A549 (cell line): ENCODE data around the gene PARVB. TPM values are rescaled to one million over a fixed set of nuclear protein-coding genes. Genes with fewer than 3 reads are reported as not detected.
A peak's percentile ranks its signal among the peaks of the same experiment; 100 is the strongest.

Experiments used
- ATAC-seq, 2 experiments: fragments of 200-7000 bp in 1 of 2; fragments of >200 bp in 1 of 2; cut with Nextera tagmentation in 1 of 2; cut with Tn5 transposase in 1 of 2; 3 replicates each; pipeline versions ENCODE4 v1.8.0 to v1.9.1; 2018 to 2020; ENCODE audit warnings: mild to moderate bottlenecking in 1 of 2, moderate library complexity in 1 of 2
- CTCF ChIA-PET: fragments of 300-600 bp; sonication (Branson Sonifier 250); formaldehyde crosslinking; extraction: SDS; loops from one replicate; lab custom pipeline; 2021; ENCODE audit warnings: antibody characterized with exemption, inconsistent platforms; lab: Yijun Ruan, JAX
- POLR2A ChIA-PET: fragments of 350-600 bp; formaldehyde crosslinking; extraction: SDS; loops from one replicate; lab custom pipeline; 2021; ENCODE audit warnings: antibody characterized with exemption, inconsistent platforms; lab: Yijun Ruan, JAX
- DNase-seq, 2 experiments: peaks; one replicate each; pipeline versions ENCODE4 v3.0.0 to v3.0.0-alpha.2; 2011 to 2016; ENCODE audit warnings: low read depth in 1 of 2, low spot score in 1 of 2
- FAIRE-seq: peaks from 2 replicates; lab custom pipeline; 2011; peaks lifted over from hg19 to GRCh38; lab: Jason Lieb, UNC
- H3K27ac ChIP-seq, 2 experiments: fragments of >200 bp; sonication (Bioruptor Twin); formaldehyde crosslinking; 3 replicates each; pipeline ENCODE4 v1.5.1; 2016 to 2017
- H3K4me1 ChIP-seq: fragments of >200 bp; sonication (Bioruptor Twin); formaldehyde crosslinking; 3 replicates; pipeline ENCODE4 v1.6.1; 2016
- H3K4me2 ChIP-seq: fragments of >200 bp; sonication (Bioruptor Twin); formaldehyde crosslinking; 3 replicates; pipeline ENCODE4 v1.6.1; 2016
- H3K4me3 ChIP-seq: fragments of >200 bp; sonication (Bioruptor Twin); formaldehyde crosslinking; 3 replicates; pipeline ENCODE4 v1.5.1; 2016
- H3K9me3 ChIP-seq: fragments of >200 bp; sonication (Bioruptor Twin); formaldehyde crosslinking; 3 replicates; pipeline ENCODE4 v1.6.1; 2016
- CBX2 ChIP-seq: fragments of 200-600 bp; sonication (generic); IDR thresholded peaks from 2 replicates; pipeline ENCODE4 v1.6.1; 2016; ENCODE audit warnings: low read depth, mild to moderate bottlenecking, borderline replicate concordance
- CEBPB ChIP-seq, 2 experiments: fragments of >200 bp in 1 of 2; sonication (Bioruptor Twin) in 1 of 2; formaldehyde crosslinking in 1 of 2; IDR thresholded peaks; 2 replicates each; pipeline ENCODE4 v1.6.1; 2012 to 2016
- CHD4 ChIP-seq: fragments of 200-600 bp; sonication (generic); IDR thresholded peaks from 2 replicates; pipeline ENCODE4 v1.6.1; 2016; ENCODE audit warnings: antibody characterized with exemption, mild to moderate bottlenecking, borderline replicate concordance
- E2F6 ChIP-seq: IDR thresholded peaks from 2 replicates; pipeline ENCODE4 v1.6.1; 2012; ENCODE audit warnings: low read depth, borderline replicate concordance
- EHF ChIP-seq: fragments of 250-450 bp; sonication (Bioruptor Pico); IDR thresholded peaks from 2 replicates; pipeline ENCODE4 v1.5.0; 2020; ENCODE audit warnings: mild to moderate bottlenecking
- EHMT2 ChIP-seq: fragments of 200-600 bp; sonication (generic); IDR thresholded peaks from 2 replicates; pipeline ENCODE4 v1.6.1; 2016; ENCODE audit warnings: antibody characterized with exemption, low read depth, mild to moderate bottlenecking, moderate library complexity
- FOSB ChIP-seq: fragments of 250-450 bp; sonication (Bioruptor Pico); IDR thresholded peaks from 2 replicates; pipeline ENCODE4 v1.5.0; 2020; ENCODE audit warnings: mild to moderate bottlenecking, moderate library complexity
- FOSL2 ChIP-seq, 2 experiments: fragments of 450-650 bp in 1 of 2; fragments of >200 bp in 1 of 2; sonication (Bioruptor Twin) in 1 of 2; formaldehyde crosslinking; IDR thresholded peaks; 2 replicates each; pipeline versions ENCODE4 v1.5.0 to v1.6.1; 2016 to 2020; ENCODE audit warnings: mild to moderate bottlenecking in 1 of 2, moderate library complexity in 1 of 2
- FOXS1 ChIP-seq: fragments of 250-450 bp; sonication (Bioruptor Pico); IDR thresholded peaks from 2 replicates; pipeline ENCODE4 v1.5.0; 2020; ENCODE audit warnings: mild to moderate bottlenecking, moderate library complexity
- GATA3 ChIP-seq: IDR thresholded peaks from 2 replicates; pipeline ENCODE4 v1.6.1; 2012; ENCODE audit warnings: borderline replicate concordance
- HDAC2 ChIP-seq: fragments of 200-600 bp; sonication (generic); IDR thresholded peaks from 2 replicates; pipeline ENCODE4 v1.6.1; 2016
- HEYL ChIP-seq: fragments of 250-450 bp; sonication (Bioruptor Pico); IDR thresholded peaks from 2 replicates; pipeline ENCODE4 v1.8.0; 2021; ENCODE audit warnings: mild to moderate bottlenecking, moderate library complexity
- HMGXB4 ChIP-seq: fragments of 250-450 bp; sonication (Bioruptor Pico); IDR thresholded peaks from 2 replicates; pipeline ENCODE4 v1.5.0; 2021; ENCODE audit warnings: mild to moderate bottlenecking, moderate library complexity, borderline replicate concordance
- HOXA7 ChIP-seq: fragments of 250-450 bp; sonication (Bioruptor Pico); IDR thresholded peaks from 2 replicates; pipeline ENCODE4 v1.5.0; 2020; ENCODE audit warnings: mild to moderate bottlenecking, moderate library complexity
- KDM1A ChIP-seq: fragments of 200-600 bp; sonication (generic); IDR thresholded peaks from 2 replicates; pipeline ENCODE4 v1.6.1; 2016; ENCODE audit warnings: low read depth, mild to moderate bottlenecking
- KDM5A ChIP-seq: fragments of 200-600 bp; sonication (generic); IDR thresholded peaks from 2 replicates; pipeline ENCODE4 v1.6.1; 2016; ENCODE audit warnings: antibody characterized with exemption, mild to moderate bottlenecking
- MAZ ChIP-seq: fragments of 150-350 bp; IDR thresholded peaks from 2 replicates; pipeline ENCODE4 v1.6.1; 2014; ENCODE audit warnings: antibody characterized with exemption, low read depth, low read length, borderline replicate concordance
- NFE2L2 ChIP-seq: fragments of 150-350 bp; conservative IDR thresholded peaks from 2 replicates; pipeline ENCODE4 v1.6.1; 2014; ENCODE audit warnings: low read length
- PHF8 ChIP-seq: fragments of 200-600 bp; sonication (generic); IDR thresholded peaks from 2 replicates; pipeline ENCODE4 v1.6.1; 2016; ENCODE audit warnings: low read depth, mild to moderate bottlenecking, antibody characterized with exemption, moderate library complexity, borderline replicate concordance
- RNF2 ChIP-seq: fragments of 200-600 bp; sonication (generic); IDR thresholded peaks from 2 replicates; pipeline ENCODE4 v1.6.1; 2016; ENCODE audit warnings: low read depth, mild to moderate bottlenecking, antibody characterized with exemption, moderate library complexity, borderline replicate concordance
- SMC3 ChIP-seq: fragments of >200 bp; sonication (Bioruptor Twin); formaldehyde crosslinking; IDR thresholded peaks from 3 replicates; pipeline ENCODE4 v1.6.1; 2018; ENCODE audit warnings: inconsistent platforms
- SREBF2 ChIP-seq: fragments of 450-650 bp; IDR thresholded peaks from 2 replicates; pipeline ENCODE4 v1.6.1; 2014; ENCODE audit warnings: mild to moderate bottlenecking, moderate library complexity
- ZC3H11A ChIP-seq: fragments of 450-650 bp; IDR thresholded peaks from 2 replicates; pipeline ENCODE4 v1.6.1; 2014; ENCODE audit warnings: antibody characterized with exemption, mild to moderate bottlenecking
- ZFP36 ChIP-seq: fragments of 450-650 bp; IDR thresholded peaks from 2 replicates; pipeline ENCODE4 v1.6.1; 2014; ENCODE audit warnings: borderline replicate concordance; ENCODE audit not compliant: partially characterized antibody
- ZNF302 ChIP-seq: fragments of 250-450 bp; sonication (Bioruptor Pico); IDR thresholded peaks from 2 replicates; pipeline ENCODE4 v1.9.0; 2021; ENCODE audit warnings: inconsistent platforms, mild to moderate bottlenecking, moderate library complexity
- ZSCAN20 ChIP-seq: fragments of 250-450 bp; sonication (Bioruptor Pico); IDR thresholded peaks from 2 replicates; pipeline ENCODE4 v1.8.0; 2022; ENCODE audit warnings: mild to moderate bottlenecking, moderate library complexity
- WGBS: methylation state at CpG from one replicate; pipeline ENCODE4 v1.1.6; 2017; ENCODE audit errors: missing lambda C conversion rate; 5-methylcytosine and 5-hydroxymethylcytosine counted together
- polyA plus RNA-seq, 4 experiments: library from polyadenylated mRNA; depleted of rRNA in 3 of 4; stranded (reverse); fragments of >200 nt; fragmentation: RNase III in 1 of 4; extraction: RNeasy Plus Mini Kit Qiagen cat#74134 plus additional on column Dnase treatment in 1 of 4; gene quantifications; 2 replicates in 3 of 4; 3 replicates in 1 of 4; pipeline ENCODE4 v1.2.3, GENCODE V29; 2011 to 2017
- TF ChIP-seq, protein P1 (sequence below): fragments of 450-650 bp; IDR thresholded peaks from 2 replicates; pipeline ENCODE4 v1.6.1; 2014; ENCODE audit warnings: antibody characterized with exemption
- TF ChIP-seq, protein P2 (sequence below): IDR thresholded peaks from 2 replicates; pipeline ENCODE4 v1.6.1; 2012
- TF ChIP-seq, protein P3 (sequence below): fragments of >200 bp; sonication (Bioruptor Twin); formaldehyde crosslinking; IDR thresholded peaks from 3 replicates; pipeline ENCODE4 v1.5.1; 2016

The PARVB gene
- polyA plus RNA-seq, 2 of the 4 experiments (the other 2 are of a cell fraction) = 28.3 to 33.5 TPM

- peak overlapping the region; percentile 41 to 100; a peak in 5 of 6 replicates for H3K27ac ChIP-seq
- FAIRE-seq = no peak
- TF ChIP-seq ZC3H11A (no peak), ZFP36 (no peak), RNF2 (no peak), HMGXB4 (CRISPR knock-in tag) (no peak), EHF (CRISPR knock-in tag) (no peak)
- TF ChIP-seq, all 56 proteins: peak for 0
- WGBS = 90% methylated on average over 8 of the region's 8 CpGs
- DNase-seq (no peak), ATAC-seq (no peak)
- ChIA-PET CTCF (interaction anchor here (1.1 to 5.2 kb wide), 4 partner anchors 28 to 605 kb away, joined by 3 to 24 read pairs (median 5); no protein-coding TSS in a partner anchor), POLR2A (no interaction called here)
- Histone ChIP-seq H3K9me3 (no peaks in the 10 kb centered on the region), H3K4me1 (peaks cover 35% of the 10 kb centered on the region), H3K4me2 (peak overlapping the region; percentile 93), H3K4me3 (no peak overlapping the region)
Observed at GRCh38 chr22:44020981-44021380, 3.1 kb upstream of the PARVB start.

DNA sequence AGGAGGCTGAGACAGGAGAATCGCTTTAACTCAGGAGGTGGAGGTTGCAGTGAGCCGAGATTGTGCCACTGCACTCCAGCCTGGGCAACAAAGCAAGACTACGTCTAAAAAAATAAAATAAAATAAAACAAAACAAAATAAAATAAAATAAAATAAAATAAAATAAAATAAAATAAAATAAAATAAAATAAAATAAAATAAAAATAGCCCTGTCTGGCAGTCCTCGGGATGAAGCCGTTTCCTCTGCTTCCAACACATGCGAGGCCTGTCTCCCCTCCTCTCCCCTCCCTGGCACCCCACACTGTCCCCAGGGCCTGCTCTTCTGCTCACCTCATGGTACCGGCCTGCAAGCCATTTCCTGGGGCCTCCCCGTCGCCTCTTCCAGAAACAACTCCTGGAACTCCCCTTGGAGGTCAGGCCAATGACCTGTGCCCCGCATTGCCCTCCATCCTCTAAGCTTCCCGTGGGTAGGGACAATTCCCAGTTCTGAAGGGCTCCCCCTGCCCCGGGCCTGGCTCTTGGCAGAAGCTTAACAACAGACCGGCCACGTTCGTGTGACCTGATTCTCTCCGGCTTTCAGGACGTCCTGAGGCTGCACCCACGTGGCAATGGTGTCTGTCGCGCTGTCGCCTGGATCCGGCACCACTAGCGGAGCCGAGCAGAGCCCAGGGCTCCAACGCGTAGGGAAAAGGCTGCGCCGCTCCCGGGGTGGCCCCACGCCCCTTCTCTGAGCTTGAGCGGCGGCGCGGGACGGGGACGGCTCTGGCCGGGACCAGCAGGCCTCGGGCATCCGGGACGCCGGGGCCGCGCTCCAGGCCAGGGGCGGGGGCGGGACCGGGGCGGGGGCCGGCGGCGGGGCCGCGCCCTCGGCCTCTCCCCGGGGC lies 456 bp upstream of the PARVB start:
- POLR2A ChIA-PET = interaction anchor here (1.1 kb wide), 1 partner anchor 14 kb away, joined by 4 read pairs; no protein-coding TSS in a partner anchor
- Histone ChIP-seq H3K4me2 (peak overlapping the region; percentile 93), H3K4me3 (peak overlapping the region; percentile 95), H3K4me1 (peaks cover 35% of the 10 kb centered on the region), H3K9me3 (no peaks in the 10 kb centered on the region), H3K27ac (peak overlapping the region; percentile 98 to 100)
- peak; percentile 80 to 84 for ATAC-seq
- CTCF ChIA-PET = interaction anchor here (0.6 to 3.0 kb wide), 3 partner anchors 31 to 160 kb away, joined by 3 to 11 read pairs (median 6); no protein-coding TSS in a partner anchor
- DNase-seq = peak in 1 of 2 experiments; percentile 51
- FAIRE-seq = no peak
- whole genome bisulfite sequencing = 29% methylated on average over 15 of the region's 54 CpGs
- no peak for TF ChIP-seq EHMT2
- no peak for TF ChIP-seq ZC3H11A
- no peak for TF ChIP-seq RNF2
- TF ChIP-seq CHD4 = no peak
- TF ChIP-seq KDM5A = no peak
- TF ChIP-seq NFE2L2 = no peak
- peak; percentile 72 for TF ChIP-seq PHF8
- no peak for TF ChIP-seq MAZ
- TF ChIP-seq, protein P1, sequence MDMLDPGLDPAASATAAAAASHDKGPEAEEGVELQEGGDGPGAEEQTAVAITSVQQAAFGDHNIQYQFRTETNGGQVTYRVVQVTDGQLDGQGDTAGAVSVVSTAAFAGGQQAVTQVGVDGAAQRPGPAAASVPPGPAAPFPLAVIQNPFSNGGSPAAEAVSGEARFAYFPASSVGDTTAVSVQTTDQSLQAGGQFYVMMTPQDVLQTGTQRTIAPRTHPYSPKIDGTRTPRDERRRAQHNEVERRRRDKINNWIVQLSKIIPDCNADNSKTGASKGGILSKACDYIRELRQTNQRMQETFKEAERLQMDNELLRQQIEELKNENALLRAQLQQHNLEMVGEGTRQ = 0 out of 2 replicates have a peak, but pooled peaks have one; percentile 18
- TF ChIP-seq HEYL (CRISPR knock-in tag) = no peak
- TF ChIP-seq HOXA7 = no peak
- TF ChIP-seq ZNF302 = no peak
- TF ChIP-seq CEBPB (IDR thresholded peaks at IDR 0.05) = no peak
- TF ChIP-seq FOXS1 (CRISPR knock-in tag) = no peak
- TF ChIP-seq, protein P2, sequence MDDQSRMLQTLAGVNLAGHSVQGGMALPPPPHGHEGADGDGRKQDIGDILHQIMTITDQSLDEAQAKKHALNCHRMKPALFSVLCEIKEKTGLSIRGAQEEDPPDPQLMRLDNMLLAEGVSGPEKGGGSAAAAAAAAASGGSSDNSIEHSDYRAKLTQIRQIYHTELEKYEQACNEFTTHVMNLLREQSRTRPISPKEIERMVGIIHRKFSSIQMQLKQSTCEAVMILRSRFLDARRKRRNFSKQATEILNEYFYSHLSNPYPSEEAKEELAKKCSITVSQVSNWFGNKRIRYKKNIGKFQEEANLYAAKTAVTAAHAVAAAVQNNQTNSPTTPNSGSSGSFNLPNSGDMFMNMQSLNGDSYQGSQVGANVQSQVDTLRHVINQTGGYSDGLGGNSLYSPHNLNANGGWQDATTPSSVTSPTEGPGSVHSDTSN = no peak
- TF ChIP-seq CBX2 = no peak
- no peak for TF ChIP-seq FOSL2 (IDR thresholded peaks at IDR 0.05)
- TF ChIP-seq FOSL2 (CRISPR knock-in tag; IDR thresholded peaks at IDR 0.05) = no peak
- TF ChIP-seq KDM1A = no peak
- TF ChIP-seq GATA3 = no peak
- no peak for TF ChIP-seq SREBF2
- TF ChIP-seq, protein P3, sequence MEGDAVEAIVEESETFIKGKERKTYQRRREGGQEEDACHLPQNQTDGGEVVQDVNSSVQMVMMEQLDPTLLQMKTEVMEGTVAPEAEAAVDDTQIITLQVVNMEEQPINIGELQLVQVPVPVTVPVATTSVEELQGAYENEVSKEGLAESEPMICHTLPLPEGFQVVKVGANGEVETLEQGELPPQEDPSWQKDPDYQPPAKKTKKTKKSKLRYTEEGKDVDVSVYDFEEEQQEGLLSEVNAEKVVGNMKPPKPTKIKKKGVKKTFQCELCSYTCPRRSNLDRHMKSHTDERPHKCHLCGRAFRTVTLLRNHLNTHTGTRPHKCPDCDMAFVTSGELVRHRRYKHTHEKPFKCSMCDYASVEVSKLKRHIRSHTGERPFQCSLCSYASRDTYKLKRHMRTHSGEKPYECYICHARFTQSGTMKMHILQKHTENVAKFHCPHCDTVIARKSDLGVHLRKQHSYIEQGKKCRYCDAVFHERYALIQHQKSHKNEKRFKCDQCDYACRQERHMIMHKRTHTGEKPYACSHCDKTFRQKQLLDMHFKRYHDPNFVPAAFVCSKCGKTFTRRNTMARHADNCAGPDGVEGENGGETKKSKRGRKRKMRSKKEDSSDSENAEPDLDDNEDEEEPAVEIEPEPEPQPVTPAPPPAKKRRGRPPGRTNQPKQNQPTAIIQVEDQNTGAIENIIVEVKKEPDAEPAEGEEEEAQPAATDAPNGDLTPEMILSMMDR = no peak
- no peak for TF ChIP-seq SMC3
- no peak for TF ChIP-seq HDAC2
- TF ChIP-seq FOSB (CRISPR knock-in tag) = no peak
- no peak for TF ChIP-seq ZSCAN20 (CRISPR knock-in tag)
- TF ChIP-seq E2F6 = peak; percentile 81; the same call in 1 of the 2 replicates
